Fibroblast of the aortic adventitia (primary cell): ENCODE results near the gene AGTPBP1. TPM values are rescaled to one million over a fixed set of nuclear protein-coding genes. Genes with fewer than 3 reads are reported as not detected.

ENCODE experiments used
- DNase-seq: peaks from one replicate; pipeline ENCODE4 v3.0.0-alpha.2; 2010; ENCODE audit warnings: low read depth
- H3K4me3 ChIP-seq: 2 replicates; pipeline ENCODE4 v1.5.1; 2011; ENCODE audit warnings: low read depth, mild to moderate bottlenecking, control low read depth, low read length, moderate library complexity
- total RNA-seq: library from RNA; depleted of rRNA; stranded (reverse); fragments of >200 nt; gene quantifications from 2 replicates; pipeline ENCODE4 v1.2.3, GENCODE V29; 2012; ENCODE audit warnings: low replicate concordance
- TF ChIP-seq, protein P1 (sequence below): IDR thresholded peaks from 2 replicates; pipeline ENCODE4 v1.5.1; 2011; ENCODE audit warnings: mild to moderate bottlenecking, low read length, control low read depth, inconsistent platforms; ENCODE audit not compliant: insufficient read depth

The AGTPBP1 gene
- total RNA-seq, 1 donor: 20.3 TPM

- TF ChIP-seq, protein P1, sequence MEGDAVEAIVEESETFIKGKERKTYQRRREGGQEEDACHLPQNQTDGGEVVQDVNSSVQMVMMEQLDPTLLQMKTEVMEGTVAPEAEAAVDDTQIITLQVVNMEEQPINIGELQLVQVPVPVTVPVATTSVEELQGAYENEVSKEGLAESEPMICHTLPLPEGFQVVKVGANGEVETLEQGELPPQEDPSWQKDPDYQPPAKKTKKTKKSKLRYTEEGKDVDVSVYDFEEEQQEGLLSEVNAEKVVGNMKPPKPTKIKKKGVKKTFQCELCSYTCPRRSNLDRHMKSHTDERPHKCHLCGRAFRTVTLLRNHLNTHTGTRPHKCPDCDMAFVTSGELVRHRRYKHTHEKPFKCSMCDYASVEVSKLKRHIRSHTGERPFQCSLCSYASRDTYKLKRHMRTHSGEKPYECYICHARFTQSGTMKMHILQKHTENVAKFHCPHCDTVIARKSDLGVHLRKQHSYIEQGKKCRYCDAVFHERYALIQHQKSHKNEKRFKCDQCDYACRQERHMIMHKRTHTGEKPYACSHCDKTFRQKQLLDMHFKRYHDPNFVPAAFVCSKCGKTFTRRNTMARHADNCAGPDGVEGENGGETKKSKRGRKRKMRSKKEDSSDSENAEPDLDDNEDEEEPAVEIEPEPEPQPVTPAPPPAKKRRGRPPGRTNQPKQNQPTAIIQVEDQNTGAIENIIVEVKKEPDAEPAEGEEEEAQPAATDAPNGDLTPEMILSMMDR: no peak
- no peak for DNase-seq
- no peak overlapping the region for H3K4me3 ChIP-seq
Measured at GRCh38 chr9:85530721-85531120, 211.0 kb downstream of the AGTPBP1 start.

DNA sequence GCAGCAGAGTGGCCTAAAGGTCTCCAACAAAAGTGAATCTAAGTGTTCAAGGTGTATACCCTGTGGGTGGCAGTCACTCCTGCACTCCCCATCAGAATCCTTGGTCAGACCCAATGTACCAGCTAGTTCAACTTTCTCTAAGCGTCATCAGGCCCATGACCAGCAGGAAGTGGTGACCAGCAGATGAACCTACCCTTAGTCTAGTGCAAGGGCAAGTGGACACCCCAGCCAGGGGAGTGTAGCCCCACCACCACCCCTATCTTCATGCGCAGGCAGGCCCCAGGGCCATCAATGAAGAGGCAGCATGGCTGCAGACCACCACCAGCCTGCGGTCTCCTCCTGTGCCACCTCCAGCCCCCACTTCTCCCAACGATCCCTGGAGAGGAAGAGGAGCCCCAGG is 213.1 kb downstream of the AGTPBP1 start:
- DNase-seq: no peak
- H3K4me3 ChIP-seq: no peak overlapping the region
- TF ChIP-seq, protein P1: no peak

- DNase-seq: no peak
- no peak overlapping the region for H3K4me3 ChIP-seq
- TF ChIP-seq, protein P1: no peak
Measured at GRCh38 chr9:85528142-85528541, 213.6 kb downstream of the AGTPBP1 start.

DNA sequence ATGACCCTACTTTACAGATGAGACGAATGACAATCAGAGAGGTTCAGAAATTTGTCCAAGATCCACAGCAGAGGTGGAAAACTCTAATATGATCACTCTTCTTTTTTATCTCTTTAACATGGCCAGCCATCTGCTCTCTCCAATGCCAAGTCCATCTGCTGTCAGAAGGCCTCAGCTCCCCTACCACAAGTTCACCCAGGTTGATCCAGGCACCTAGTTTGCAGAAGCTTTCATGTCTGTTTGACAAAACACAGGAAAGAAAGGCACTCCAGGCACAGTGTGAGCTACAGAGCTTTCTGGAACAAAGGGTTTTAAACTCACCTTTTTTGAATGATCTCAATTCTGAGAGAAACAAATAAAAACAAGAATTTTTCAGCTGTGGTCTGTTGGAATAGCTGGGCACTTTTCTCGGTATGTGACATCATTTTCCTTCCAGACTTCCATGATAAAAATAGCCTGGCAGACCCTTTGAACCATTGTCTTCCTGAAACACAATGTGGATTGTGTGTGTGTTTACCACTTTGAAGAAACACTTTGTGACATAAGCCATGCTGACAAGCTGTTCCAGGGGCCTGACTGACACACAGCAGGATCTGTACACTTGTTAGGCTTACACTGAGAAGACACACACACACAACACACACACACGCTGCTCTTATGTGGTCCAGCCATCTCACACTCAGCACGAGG is 214.3 kb downstream of the AGTPBP1 start:
- no peak overlapping the region for H3K4me3 ChIP-seq
- no peak for DNase-seq
- TF ChIP-seq, protein P1: no peak

DNA sequence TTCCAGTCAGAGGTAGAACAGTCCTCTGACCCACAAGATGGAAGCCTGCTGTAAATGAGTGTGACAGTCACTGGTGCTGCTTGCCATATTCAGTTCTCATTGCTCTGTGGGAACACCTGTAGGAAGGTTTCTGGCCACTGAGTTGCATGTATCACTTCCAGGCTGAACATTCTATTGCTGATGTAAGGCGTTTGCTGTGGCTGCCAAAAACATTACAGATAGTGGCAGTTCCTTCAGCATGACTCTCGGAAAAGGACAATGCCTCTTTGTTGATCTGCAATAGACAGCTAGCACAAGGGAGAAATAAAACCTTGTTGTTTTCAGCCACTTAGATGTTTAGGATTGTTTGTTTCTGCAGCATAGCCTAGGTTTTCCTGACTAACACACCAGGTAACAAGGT is 217.2 kb downstream of the AGTPBP1 start:
- DNase-seq: no peak
- TF ChIP-seq, protein P1: no peak
- no peak overlapping the region for H3K4me3 ChIP-seq

DNA sequence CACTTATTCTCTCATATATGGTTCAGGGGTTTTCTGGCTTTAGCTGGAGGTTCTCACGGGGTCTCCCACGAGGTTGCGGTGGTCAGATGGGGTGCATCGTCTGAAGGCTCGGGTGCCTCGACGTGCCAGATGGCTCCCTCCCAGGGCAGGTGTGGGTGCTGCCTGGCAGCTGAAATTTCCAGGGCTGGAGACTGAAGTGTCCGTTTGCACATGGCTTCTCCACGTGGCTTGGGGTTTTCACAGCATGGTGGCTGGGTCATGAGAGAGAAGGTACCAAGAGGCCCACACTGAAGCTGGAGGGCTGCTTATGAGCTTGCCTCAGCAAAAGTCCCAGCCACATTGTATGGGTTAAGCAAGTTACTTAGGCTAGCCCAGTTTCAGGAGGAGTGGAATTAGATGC is 218.6 kb downstream of the AGTPBP1 start:
- no peak for DNase-seq
- no peak overlapping the region for H3K4me3 ChIP-seq
- TF ChIP-seq, protein P1: no peak
